ENCODE results near the gene AK2.
"Not testable (repeated sequence)": the region's sequence is repeated elsewhere in the genome, so short reads cannot be mapped to it uniquely, and the experiment has no call there.

The AK2 gene

DNA sequence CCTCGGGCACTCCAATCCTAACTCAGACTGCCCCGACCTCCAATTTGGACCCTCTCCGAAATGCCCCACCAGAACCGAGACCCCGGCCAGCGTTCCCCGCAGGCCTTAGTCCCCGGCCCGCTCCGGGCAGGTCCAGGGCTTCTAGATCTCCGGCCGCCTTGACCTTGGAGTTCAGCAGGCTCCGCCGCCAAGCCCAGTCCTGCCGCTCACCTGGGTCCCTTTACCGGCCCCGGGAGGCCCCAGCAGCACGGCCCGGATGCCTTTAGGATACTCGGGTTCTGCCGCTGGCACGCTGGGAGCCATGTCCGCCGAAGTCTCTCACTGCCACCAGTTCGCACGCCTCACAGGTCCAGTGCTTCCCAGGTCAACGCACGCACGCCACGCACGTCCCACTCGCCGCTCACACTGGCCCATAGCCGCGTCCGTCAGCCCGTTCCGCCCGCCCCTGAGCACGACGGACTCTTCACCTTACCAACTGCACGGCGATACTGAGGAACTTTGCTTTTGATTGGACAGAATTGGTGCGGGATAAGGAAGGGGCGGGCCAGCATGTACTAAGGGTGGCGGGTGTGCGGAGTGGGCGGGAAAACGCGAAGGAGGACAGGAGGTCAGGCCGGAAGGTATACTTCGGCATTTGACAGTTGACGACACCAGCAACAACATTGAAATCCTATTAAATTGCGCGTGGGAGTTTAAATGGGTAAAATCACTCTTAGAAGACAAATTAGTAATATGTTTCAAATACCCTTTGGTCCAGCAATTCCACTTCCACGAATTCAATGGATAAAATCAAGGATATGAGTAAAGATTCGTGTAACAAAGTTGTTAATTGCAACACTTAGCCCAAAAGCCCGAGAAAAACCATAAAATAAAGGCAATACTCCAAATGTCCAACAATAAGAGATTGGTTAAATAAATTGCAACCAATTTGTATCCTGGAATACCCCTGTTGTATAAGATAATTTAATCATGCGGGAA is at the start of gene AK2:
TSS of gene AK2 (minus strand) at position 358 of the 978 bp plus-strand sequence. CDS start at position 303, 55 bp downstream.
- DNase-seq (ENCODE audit: low read depth), result peak; percentile 98

DNA sequence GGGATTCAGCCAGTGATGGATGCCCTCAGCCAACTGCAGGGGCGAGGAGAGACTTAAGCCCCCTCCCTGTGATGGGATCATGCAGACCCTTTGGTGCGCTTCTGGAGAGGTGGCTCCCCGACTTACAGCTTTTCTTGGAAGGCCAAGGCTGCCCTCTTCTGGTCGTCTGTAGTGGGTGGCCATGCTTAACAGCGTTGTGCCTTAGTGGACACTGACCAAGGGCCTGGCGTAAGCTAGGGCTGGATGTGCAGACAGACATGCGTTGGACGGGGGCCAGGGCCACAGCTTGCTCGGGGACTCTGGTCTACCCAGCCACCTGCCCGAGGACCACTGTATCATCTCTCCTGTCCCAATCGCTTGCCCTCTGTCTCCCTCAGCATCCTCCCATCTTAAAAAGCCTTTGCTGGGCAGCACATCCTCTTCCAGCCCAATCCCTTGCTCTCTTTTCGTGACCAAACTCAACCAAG is 49.7 kb upstream of the AK2 start:
- DNase-seq (ENCODE audit: low read depth), result peak; percentile 77

DNA sequence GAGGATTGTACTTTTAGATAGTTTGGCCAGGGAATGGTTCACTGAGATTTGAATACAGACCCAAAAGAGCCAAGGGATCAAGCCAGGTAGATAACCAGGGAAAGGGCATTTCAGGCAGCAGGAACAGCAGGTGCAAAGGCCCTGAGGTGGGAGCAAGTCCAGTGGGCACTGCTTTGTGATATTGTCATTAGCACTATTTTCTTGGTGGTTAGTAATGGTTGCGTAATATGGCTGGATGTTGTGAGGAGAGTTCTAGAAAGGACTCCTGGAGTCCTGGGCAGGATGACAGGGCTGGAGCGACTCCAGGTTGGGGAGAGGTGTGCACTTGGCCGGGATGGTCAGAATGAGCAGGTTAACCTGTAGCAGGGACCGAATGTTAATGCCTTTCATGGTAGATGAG is 48.6 kb upstream of the AK2 start:
- DNase-seq (ENCODE audit: low read depth), result no peak

DNA sequence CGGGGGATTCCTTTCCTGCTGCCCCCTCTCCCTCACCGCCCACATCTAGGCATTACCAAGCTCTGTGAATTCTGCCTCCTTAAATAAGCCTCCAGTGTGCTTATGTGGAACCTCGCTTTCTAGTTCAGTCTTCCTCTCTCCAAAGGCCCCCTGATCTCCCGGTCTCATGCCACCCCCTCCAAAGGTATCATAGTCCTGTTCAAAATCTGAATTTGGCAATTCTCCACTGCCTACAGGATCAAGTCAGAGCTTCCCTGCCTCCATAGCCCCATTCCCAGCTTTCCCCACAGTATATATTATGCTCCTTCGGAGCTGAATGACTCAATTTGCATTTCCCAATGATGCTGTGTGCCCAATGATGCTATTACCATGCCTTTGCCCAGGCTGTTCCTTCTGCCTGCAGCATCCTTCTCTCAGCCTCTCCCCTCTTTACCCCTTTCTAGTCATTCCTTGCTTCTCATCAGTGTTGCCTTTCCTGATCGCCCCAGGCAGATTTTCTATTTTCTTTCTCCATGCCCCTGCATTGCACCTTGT is 46.0 kb upstream of the AK2 start:
- DNase-seq (ENCODE audit: low read depth), result peak; percentile 23

DNA sequence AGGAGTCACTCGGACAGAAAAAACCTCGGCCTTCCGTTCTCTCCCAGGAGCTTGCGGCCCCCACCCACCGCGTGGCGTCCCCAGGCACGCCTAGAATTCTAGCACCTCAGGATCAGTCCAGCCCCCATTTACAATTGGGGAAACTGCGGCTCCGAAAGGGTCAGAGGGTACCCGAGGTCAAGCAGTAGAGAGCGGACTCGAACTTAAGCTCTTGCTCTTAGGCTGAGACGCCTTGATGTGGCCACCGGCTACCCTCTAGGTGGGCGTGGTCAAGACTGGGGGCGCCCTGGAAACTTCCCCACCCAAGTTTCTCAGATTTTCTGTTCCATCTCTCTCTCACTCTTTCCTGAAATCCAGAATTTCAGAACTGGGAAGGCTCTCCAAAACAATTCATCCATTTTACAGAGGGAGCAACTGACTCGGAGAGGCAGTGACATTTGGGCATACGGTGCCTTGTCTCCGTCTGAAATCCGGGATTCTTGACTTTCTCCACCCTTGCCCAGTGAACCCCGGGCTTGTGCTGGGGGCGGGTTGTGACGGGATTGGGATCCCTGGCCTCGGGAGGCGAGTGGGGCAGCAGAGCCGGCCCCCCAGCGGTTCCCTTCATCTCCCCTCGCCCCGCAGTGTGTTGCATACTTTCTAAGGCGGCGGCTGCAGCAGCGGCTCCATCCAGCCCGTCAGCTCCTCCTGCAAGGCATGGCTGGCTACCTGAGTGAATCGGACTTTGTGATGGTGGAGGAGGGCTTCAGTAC is 45.0 kb upstream of the AK2 start:
- no peak for DNase-seq (ENCODE audit: low read depth)

DNA sequence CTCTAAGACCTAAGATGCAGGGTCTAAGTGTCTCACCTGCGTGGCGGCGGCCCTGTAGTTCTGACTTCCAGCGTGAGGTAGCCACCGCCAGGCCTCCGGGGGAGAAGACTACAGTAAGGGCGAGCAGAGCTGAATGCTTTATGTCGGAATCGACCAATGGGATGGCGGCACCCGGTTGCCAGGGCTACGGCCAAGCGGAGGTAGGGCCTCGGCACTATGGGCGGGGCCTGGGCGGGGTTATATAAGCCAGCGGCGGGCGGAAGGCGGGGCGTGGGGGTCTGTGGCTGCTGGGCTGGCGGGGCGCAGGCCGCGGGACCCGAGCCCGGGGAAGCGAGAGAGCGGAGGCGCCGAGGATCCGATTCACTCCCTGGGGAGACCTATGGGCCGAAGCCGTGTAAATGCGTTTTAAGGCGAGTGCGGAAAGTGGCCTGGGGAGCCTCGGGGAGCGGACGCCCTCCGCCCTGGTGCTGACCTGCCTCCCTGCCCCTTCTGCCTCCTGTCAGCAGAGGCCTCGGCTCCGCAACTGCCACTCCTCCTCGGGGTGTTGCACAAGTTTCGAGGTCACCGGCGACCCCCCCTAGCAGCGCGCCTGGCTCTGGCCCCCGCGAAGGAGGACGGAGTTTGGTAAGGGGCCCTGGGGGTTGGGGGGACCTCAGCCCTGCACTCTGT is 44.3 kb upstream of the AK2 start, which contains the start of gene AZIN2:
TSS of gene AZIN2 (plus strand) at position 269 of the 669 bp plus-strand sequence. CDS start 1,097 bp downstream, outside the sequence.
- peak; percentile 96 for DNase-seq (ENCODE audit: low read depth)

DNA sequence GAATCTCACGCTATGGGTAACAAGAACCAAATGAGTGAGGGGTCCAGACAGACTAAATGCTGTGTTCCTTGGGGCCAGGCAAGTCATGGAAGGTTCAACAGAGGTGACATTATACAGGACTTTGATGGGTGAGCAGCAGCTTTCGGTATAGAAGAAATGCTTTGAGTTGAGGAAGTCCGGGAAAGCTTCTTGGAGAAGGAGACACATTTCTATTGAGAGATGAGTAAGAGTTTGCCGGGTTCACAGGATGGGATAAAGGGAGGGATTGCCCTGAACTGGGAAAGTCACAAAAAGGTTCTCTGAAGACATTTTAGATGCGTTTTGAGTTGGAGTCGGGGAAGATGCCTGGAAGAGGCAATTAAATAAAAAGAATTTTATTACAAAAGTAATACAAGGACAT is 43.7 kb upstream of the AK2 start:
- DNase-seq (ENCODE audit: low read depth), result no peak

DNA sequence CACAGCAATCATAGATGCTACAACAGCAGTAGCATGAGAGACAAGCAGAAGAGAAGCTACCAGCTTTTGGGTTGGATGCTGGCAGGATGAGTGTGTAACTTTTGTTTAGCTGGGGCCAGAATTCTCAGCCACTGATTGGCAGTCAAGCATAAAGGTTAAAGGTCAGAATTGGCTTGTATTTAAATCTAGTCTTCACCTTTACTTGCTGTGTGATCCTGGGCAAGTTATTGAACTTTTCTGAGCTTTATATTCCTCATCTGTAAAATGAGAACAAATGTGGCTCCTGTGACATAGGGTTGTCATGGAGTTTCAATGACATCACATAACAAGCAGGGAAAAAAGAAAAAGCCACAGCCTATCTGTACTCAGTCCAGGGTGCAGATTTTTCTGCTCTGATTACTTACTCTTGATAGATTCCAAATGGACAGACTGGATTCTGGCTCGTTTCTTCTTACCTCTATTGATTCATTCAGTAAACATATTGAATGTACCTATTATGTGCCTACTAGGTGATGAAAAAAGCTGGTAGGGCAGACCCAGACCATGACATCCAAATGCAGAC is 41.4 kb upstream of the AK2 start:
- DNase-seq (ENCODE audit: low read depth), result no peak

DNA sequence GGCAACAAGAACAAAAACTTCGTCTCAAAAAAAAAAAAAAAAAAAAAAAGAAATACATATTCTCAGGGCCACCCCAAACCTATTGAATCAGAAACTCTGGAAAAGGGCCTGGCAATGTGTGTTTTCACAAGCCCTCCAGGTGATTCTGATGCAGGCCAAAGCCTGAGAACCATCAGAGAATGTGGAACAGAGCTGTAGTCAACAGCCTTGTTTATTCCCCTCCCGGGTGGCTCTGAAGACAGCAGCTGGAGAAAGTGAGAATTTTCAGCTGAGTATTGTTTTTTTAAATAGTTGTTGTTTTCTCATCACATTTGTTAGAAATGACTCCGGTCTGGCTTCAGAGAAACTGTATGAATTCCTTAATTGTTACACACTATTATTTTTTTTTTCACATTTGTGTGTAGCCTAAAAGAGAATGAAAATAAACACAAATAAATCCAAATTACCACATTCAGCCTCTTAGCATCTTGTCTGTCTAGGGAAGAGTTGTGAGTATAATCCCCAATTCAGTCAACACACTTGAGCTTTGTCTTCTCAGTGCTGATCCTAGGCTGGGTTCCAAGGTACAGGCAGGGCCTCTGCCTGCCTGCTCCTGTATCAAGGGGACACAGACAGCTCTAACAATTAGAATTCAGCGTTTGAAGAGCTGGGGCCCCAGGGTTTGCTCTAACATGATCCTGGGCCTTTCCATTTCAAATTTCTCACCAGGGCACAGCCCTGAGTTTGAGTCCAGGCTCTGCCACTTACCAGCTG is 37.7 kb upstream of the AK2 start:
- DNase-seq (ENCODE audit: low read depth), result no peak

DNA sequence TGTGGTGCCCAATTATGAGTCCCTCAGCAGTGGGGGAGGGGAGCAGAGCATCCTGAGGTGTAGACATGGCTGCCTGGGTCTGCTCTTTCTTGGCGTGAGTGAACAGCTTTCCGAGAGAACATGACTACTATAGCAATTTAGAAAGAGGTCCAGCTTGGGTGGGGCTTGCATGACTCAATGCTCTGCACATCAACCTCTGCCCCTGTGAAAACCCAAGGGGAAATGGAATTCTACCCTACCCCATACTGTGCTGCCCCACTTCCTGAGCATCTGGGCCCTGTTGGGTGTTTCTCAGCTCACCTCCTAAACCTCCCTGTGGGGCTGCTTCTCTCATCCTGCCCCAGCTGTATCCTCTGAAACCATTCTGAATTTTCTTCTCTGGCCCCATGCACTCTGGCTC is 36.0 kb upstream of the AK2 start:
- DNase-seq (ENCODE audit: low read depth), result no peak

DNA sequence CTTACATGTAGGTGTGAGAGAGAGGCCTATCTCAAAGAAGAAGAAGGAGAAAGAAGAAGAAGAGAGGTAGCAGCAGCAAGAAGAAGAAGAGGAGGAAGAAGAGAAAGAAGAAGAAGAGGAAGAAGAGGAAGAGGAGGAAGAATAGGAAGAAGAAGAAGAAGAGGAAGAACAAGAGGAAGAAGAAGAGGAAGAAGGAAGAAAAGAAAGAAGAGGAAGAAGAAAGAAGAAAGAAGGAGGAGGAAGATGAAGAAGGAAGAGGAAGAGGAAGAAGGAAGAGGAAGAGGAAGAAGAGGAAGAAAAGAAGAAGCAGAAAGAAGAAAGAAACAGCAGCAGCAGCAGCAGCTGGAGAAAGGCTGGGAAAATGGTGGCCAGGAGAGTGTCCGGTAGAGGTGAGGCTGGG is 33.9 kb upstream of the AK2 start:
- no peak for DNase-seq (ENCODE audit: low read depth)

DNA sequence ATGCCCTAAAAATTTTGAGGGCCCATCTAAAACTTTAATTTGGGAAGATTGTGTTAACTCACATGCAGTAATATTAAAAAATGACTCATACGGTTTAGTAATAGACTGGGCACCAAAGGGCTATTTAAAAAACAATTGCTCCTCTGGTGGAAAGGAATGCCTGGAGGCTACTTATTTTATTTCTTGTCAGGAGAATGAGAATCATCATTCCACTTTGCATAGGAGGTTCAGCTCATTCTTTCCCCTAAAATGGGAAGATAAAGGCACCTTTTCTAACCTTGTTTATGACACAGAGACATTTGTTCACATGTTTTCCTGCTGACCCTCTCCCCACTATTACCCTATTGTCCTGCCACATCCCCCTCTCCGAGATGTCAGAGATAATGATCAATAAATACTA is 31.4 kb upstream of the AK2 start:
- DNase-seq (ENCODE audit: low read depth), result peak; percentile 49

DNA sequence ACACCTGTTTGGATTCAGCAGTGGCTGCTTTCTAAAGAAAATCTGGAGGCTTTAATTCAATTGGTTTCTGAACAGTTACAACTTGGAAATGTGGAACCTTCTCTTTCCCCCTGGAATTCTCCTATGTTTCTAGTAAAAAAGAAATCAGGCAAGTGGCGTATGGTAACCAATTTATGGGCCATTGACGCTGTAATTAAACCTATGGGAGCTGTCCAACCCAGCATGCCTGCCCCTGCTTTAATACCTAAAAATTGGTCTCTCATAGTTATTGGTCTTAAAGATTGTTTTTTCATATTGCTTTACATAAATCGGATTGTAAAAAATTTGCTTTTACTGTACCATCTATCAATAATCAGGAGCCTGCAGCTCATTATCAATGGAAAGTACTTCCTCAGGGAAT is 29.8 kb upstream of the AK2 start:
- not testable (repeated sequence) for DNase-seq (ENCODE audit: low read depth)

DNA sequence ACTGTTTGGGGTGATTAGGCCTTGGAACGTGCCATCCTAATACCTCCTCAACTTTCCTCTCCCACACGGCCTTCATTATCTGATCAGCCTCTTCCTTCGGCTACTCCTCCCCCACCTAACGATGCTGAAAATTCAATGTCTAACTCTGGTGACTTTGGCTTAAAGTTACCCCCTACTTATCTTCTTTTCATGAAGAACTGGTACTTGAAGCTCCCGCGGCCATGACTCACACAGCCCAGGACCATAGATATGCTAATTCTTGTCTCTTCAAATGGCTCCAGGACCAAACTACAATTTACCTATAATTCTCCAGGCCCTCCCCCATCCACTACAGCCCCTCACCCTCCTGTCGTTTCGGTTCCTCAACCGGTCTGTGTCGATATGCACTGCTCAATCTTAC is 28.6 kb upstream of the AK2 start:
- no peak for DNase-seq (ENCODE audit: low read depth)

DNA sequence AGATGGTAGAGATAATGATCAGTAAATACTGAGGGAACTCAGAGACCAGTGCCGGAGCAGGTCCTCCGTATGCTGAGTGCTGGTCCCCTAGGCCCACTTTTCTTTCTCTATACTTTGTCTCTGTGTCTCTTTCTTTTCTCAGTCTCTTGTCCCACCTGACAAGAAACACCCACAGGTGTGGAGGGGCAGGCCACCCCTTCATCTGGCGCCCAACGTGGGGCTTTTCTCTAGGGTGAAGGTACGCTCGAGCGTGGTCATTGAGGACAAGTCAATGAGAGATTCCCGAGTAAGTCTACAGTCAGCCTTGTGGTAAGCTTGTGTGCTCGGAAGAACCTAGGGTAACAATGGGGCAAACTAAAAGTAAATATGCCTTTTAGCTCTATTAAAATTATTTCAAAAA is 27.6 kb upstream of the AK2 start:
- DNase-seq (ENCODE audit: low read depth), result not testable (repeated sequence)

DNA sequence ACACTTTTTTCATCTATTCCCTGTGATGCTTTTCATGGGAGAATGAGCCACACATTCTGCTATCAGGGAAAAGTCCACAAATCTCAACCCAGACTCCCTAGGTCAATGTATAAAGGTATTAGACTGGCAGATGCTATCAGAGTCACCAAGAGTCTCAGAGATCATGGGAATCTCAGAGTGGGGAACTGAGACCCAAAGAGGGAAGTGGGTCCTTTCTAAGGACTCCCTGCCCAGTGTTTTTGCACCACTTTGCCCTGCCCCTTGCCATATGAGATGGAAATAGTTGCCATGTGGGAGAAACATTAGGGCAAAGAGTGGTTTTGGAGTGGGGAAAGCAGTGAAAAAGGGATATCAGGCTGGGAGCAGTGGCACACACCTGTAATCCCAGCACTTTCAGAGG is 25.2 kb upstream of the AK2 start:
- no peak for DNase-seq (ENCODE audit: low read depth)

DNA sequence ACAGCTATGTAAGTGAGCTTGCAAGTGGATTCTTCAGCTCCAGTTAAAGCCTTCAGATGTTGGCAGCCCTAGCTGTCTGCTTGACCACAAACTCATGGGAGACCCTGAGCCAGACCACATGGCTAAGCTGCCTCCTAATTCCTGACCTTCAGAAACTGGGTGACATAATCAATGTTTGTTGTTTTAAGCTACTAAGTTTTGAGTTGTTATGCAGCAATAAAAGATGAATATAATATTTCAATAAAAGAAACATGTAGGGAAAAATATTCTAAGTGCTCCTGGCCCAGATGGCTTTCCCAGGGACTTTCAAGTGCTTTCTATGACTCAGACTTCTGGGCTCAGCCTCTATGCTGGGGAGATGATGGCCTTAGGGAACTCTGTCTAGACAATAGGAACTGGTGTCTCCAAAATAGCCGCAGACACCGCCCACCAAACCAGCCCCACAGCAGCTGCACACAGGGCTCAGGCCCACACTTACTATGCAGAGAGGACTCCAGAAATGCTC is 23.9 kb upstream of the AK2 start:
- peak; percentile 98 for DNase-seq (ENCODE audit: low read depth)

DNA sequence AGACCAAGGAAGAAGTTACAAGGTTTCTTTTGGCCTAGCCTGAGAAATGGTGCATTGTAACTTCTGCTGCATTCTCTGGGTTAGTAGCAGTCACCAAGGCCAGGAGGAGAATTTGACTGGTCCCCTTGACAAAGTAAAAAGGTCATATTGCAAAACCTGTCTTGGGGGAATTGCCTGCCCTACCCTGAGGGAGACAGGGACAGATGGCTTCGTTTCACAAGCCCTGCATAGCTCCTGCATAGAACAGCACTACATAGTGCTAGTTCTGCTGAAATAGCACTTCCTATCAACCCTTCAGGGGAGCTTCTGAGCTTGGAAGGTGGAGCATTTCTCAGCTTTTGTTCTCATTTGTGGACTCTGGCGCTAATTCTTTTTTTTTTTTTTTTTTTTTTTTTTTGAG is 20.4 kb upstream of the AK2 start:
- no peak for DNase-seq (ENCODE audit: low read depth)

DNA sequence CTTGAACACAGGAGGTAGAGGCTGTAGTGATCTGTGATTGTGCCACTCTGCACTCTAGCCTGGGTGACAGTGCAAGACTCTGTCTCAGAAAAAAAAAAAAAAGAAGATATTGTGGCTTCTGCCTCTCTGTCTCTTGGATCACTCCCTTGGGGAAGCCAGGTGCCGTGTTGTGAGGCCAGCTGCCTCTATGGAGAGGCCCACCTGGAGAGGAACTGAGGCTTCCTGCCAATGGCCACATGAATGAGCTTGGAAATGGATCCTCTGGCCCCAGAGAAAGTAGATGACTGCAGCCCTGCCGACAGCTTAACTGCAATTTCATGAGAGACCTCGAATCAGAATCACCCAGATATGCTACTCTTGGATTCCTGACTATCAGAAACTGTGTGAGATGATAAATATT is 19.7 kb upstream of the AK2 start:
- no peak for DNase-seq (ENCODE audit: low read depth)

DNA sequence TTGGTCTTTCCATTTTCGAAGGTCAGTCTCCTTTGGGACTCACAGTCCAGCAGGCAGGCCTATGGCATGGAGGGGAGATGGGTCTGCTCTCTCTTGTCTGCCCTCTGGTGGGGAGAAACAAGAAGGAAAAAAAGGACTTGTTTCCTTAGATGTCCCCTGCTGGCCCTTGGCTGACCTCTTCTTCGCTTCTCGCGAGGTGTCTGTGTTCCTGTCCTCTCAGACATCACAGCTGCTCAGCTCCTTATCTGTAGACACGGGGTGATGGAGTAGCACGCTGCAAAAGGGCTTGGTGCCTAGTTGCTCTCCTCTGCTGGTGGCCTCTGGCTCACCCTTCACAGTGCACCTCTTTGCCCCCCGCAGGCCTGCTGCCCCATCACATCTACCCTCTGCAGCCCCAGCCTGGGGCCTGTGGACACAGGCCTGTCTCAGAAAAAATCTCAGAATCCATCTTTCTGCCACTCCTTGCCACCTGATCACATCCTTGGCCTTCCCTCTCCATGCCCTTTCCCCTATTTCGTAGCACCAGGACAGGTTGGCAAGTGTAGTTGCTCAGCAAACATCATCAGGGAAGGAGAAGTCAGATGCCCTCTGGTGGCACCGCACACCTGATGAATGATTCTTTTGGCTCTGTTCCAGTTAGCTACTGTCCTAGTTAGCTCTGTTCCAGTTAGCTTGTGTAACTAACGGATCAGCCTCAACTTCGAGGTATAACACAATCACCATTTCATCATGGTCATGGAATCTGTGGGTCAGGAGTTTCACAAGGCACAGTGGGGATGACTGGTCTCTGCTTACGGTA is 18.7 kb upstream of the AK2 start:
- DNase-seq (ENCODE audit: low read depth), result peak; percentile 89
